ENCODE measurements around the gene PSD4.
A peak's percentile ranks its signal among the peaks of the same experiment; 100 is the strongest.

PSD4 gene

DNA sequence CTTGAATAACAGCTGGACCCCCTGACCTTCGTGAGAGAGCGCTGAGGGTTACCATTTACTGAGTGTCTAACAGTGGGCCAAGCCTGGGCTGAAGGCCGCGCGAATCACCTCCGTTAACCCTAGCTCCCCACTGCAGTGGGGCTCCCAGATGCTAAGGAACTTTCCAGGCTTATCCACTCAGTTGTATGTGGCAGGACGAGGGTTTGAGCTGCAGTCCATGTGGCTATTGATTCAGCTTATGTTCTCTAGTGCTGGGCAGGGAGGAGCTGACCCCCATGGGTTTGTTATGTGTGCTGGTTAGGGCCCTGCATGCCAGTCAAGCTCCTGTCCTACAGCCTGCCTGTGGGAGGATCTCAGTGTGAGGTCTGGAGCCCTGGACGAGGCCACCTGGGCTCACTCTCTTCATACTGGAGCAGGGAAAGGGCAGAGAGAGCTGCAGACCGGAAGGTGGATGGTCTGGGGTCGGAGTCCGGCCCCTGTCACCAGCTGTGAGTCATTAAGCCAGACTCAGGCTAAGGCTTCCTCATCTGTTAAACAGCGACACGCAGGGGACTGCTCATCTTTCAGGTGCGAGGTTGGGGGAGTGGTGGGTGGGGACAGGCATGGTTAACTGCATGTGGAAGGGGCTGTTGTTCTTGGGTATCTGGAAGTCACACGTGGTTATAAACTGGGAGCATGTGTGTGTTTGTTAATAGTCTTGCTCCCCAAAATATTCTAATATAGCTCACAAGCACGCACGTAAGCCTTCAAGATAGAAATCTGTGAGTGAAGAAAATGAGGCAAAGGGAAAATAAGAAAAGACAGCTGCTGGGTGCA lies 6.6 kb downstream of the PSD4 start:
- H3K27ac Mint-ChIP-seq: peak overlapping the region; percentile 69
- H3K4me3 Mint-ChIP-seq: peak overlapping the region; percentile 55
- H3K9me3 Mint-ChIP-seq: no peaks in the 10 kb centered on the region
- DNase-seq (ENCODE audit: low spot score in 2 of 2) (no peak), ATAC-seq (ENCODE audit: low read depth) (no peak)
- H3K27me3 Mint-ChIP-seq: no peaks in the 10 kb centered on the region
- H3K36me3 Mint-ChIP-seq: peaks cover 16% of the 10 kb centered on the region
- peaks cover 52% of the 10 kb centered on the region for H3K4me1 Mint-ChIP-seq

DNA sequence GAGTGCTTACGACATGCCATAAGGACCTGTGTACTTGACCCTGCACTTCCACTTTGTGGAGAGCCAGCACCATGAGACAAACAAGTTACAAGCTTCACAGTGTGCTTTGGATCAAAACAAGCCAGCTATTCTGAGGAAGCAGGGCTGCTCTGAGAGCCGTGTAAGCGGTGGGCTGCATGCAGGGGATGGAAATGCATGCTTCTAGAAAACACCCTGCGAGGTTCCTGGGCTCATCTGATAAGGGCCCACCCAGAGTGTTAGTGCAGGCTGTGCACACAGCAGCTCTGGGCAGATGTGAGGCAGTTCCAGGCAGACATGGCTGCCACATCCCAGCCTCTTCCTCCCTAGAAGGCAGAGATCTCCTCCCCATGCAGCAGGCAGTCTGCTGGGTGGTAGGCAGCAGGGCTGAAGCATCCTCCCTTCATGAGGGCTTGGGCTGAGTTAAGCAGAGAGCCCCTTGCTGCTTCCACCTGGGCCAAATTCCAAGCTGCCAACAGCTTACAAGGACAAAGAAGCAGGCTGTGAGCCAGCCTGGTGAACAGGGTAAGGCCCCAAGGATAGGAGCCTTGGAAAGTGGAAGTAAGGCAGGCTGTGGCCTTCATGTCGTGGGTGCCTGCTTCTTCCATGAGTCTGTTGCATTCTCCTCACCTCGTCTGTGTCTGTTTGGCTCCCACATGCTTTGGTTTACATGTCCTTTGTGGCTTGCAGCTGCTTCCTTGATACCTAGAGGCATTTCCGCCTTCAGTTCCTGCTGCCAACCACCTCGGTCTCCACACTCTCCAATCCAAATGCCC lies 7.7 kb downstream of the PSD4 start:
- H3K36me3 Mint-ChIP-seq: peaks cover 23% of the 10 kb centered on the region
- peaks cover 57% of the 10 kb centered on the region for H3K4me1 Mint-ChIP-seq
- no peak for DNase-seq (ENCODE audit: low spot score in 2 of 2)
- no peak for ATAC-seq (ENCODE audit: low read depth)
- H3K4me3 Mint-ChIP-seq: peak overlapping the region; percentile 17
- H3K9me3 Mint-ChIP-seq: no peaks in the 10 kb centered on the region
- H3K27me3 Mint-ChIP-seq: no peaks in the 10 kb centered on the region
- peak overlapping the region; percentile 69 for H3K27ac Mint-ChIP-seq

DNA sequence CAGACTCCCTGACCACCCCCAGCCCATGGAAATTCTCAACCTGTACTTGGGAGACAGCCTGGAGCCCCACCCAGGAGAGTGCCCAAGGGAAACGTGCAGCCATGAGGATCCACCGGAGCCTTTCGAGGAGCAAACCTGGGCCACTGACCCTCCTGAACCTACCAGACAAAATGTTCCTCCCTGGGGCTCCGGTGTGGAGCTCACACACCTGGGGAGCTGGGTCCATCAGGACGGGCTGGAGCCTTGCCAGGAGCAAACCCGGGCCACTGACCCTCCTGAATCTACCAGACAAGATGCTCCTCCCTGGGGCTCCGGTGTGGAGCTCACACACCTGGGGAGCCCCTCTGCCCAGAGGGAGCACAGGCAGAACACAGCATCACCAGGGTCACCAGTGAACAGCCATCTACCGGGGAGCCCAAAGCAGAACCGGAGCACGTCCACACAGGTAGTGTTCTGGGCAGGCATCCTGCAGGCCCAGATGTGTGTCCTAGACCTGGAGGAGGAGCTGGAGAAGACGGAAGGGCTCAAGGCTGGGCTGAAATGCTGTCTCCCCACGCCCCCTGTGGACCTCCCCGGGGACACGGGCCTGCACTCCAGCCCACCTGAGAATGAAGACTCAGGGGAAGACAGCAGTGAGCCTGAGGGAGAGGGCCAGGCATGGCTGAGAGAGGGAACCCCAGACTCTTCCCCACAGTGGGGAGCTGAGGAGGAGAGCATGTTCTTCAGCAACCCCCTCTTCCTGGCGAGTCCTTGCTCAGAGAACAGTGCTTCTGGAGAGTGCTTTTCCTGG lies 8.9 kb downstream of the PSD4 start:
- peaks cover 58% of the 10 kb centered on the region for H3K4me1 Mint-ChIP-seq
- no peaks in the 10 kb centered on the region for H3K9me3 Mint-ChIP-seq
- DNase-seq (ENCODE audit: low spot score in 2 of 2) (no peak), ATAC-seq (ENCODE audit: low read depth) (no peak)
- no peaks in the 10 kb centered on the region for H3K27me3 Mint-ChIP-seq
- no peak overlapping the region for H3K4me3 Mint-ChIP-seq
- H3K36me3 Mint-ChIP-seq: peaks cover 24% of the 10 kb centered on the region
- H3K27ac Mint-ChIP-seq: peak overlapping the region; percentile 12

DNA sequence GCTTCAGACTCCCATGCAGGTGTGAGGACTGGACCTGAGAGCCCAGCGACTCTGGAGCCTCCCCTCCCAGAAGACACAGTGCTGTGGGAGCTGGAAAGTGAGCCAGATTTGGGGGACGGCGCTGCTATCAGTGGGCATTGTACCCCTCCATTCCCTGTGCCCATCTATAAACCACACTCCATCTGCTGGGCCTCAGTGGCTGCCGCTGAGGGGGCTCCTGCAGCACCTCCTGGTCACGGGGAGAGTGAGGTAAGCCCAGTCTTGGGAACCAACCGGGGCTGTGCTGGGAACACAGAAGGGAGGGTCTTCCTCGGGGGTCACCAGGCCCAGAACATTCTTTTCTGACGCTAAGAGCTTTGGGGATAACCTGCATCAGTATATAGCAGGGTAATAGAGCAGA lies 9.5 kb downstream of the PSD4 start:
- Mint-ChIP-seq H3K4me1 (peaks cover 57% of the 10 kb centered on the region), H3K9me3 (no peaks in the 10 kb centered on the region), H3K27me3 (no peaks in the 10 kb centered on the region), H3K36me3 (peaks cover 23% of the 10 kb centered on the region), H3K27ac (peak overlapping the region; percentile 12), H3K4me3 (no peak overlapping the region)
- DNase-seq (ENCODE audit: low spot score in 2 of 2): no peak
- ATAC-seq (ENCODE audit: low read depth): no peak

DNA sequence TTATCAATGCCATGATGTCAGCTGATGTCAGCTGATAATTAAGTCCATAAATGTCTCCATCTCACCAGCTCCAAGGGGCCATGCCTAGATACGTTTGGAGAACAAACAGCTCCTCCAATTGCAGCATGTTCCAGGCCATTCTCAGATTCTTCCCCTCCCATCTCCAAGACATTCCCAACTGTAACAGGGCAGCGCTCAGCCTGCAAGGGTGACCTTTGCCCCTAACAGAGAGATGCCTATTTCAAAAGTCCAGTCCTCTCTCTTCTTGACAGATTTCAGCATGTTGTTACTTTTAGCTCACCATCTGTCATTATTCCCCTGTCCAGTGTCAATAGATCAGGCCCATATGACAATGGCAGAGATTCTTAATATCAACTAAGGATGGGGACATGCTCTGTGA lies 9.9 kb downstream of the PSD4 start:
- Mint-ChIP-seq H3K27me3 (no peaks in the 10 kb centered on the region), H3K9me3 (no peaks in the 10 kb centered on the region), H3K27ac (peak overlapping the region; percentile 12), H3K36me3 (peaks cover 23% of the 10 kb centered on the region), H3K4me1 (peaks cover 53% of the 10 kb centered on the region), H3K4me3 (no peak overlapping the region)
- ATAC-seq (ENCODE audit: low read depth) (no peak), DNase-seq (ENCODE audit: low spot score in 2 of 2) (no peak)

DNA sequence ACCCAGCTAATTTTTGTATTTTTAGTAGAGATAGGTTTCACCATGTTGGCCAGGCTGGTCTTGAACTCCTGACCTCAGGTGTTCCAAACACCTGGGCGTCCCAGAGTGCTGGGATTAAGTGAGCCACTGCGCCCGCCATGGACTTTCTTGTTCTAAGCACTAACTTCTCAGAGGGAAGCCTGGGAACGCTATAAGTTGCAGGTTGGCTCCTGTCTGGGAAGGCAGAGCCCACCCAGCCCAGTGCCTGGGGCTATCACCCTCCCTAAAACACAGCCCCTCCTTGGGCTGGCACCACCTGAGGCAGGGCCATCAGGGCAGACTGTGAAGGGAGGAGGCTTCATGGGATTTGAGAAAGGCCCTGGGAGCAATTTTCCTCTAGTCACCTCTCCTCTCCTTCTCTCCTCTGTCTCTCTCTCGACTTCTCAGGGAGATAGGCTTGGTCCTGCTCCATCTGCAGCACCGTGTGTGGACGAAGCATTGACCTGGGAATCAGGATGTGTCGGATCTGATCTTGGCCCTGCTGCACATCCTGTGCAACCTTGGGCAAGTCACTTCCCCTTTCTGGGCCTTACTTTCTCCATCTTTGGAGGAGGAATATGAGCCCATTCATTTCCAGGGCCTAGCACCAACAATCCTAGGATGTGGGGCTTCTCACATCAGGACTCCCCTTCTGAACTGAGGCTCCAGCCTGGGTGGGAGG lies 10.9 kb downstream of the PSD4 start:
- Mint-ChIP-seq H3K9me3 (no peaks in the 10 kb centered on the region), H3K36me3 (peaks cover 25% of the 10 kb centered on the region), H3K27me3 (no peaks in the 10 kb centered on the region), H3K4me3 (no peak overlapping the region), H3K27ac (peak overlapping the region; percentile 62), H3K4me1 (peaks cover 52% of the 10 kb centered on the region)
- DNase-seq (ENCODE audit: low spot score in 2 of 2) (no peak), ATAC-seq (ENCODE audit: low read depth) (no peak)

DNA sequence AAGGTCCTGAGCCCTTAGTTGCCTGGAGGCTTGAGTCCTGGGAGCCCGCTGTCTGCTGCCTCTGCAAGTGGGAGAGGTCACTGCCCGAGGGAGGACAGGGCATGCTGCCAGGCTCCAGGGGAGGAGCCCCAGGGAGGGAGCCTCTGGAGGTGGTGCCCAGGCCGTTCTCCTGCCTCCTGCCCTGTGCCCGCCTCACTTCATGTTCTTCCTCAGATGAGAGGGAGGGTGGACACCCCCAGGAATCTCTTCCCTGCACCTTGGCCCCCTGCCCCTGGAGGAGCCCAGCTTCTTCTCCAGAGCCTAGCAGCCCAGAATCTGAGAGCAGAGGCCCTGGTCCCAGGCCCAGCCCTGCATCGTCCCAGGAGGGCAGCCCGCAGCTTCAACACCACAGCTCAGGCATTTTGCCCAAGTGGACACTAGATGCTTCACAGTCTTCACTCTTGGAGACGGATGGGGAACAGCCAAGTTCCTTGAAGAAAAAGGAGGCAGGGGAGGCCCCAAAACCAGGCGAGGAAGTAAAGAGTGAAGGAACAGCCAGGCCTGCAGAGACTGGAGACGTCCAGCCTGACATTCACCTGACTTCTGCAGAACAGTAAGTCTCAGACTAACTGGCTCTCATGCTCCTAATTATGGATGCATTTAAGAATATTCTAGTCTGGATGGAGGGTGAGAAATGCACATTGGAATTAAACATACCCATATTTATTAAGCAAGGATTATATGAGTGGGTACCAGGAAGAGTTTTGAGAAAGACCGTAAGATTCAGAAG lies 12.1 kb downstream of the PSD4 start:
- H3K36me3 Mint-ChIP-seq: peaks cover 23% of the 10 kb centered on the region

DNA sequence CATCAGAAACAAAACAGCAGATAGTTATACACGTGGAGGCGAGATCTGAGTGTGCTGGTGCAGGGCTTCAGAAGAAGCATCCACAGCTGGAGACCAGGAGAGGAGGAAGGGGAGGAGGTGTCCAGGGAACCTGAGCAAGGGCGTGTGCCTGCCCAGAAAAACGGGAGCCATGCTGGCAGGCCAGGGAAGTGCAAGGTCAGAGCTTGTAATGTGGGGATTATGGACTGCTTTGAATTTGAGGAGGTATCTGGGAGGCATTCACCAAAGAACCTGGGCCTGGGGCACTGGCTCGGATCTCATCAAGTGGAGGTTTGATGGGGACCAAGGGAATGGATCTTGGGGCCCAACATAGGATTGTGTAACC lies 12.6 kb downstream of the PSD4 start:
- DNase-seq (ENCODE audit: low spot score in 2 of 2) (no peak), ATAC-seq (ENCODE audit: low read depth) (no peak)
- Mint-ChIP-seq H3K27me3 (no peaks in the 10 kb centered on the region), H3K4me1 (peaks cover 48% of the 10 kb centered on the region), H3K36me3 (peaks cover 23% of the 10 kb centered on the region), H3K4me3 (no peak overlapping the region), H3K27ac (peak overlapping the region; percentile 77), H3K9me3 (no peaks in the 10 kb centered on the region)

More for the DNA sequence above, 12.1 kb downstream of the PSD4 start:
- H3K27ac Mint-ChIP-seq: peak overlapping the region; percentile 77
- no peaks in the 10 kb centered on the region for H3K9me3 Mint-ChIP-seq
- H3K4me3 Mint-ChIP-seq: no peak overlapping the region
- no peak for DNase-seq (ENCODE audit: low spot score in 2 of 2)
- H3K27me3 Mint-ChIP-seq: no peaks in the 10 kb centered on the region
- peaks cover 49% of the 10 kb centered on the region for H3K4me1 Mint-ChIP-seq
- no peak for ATAC-seq (ENCODE audit: low read depth)

DNA sequence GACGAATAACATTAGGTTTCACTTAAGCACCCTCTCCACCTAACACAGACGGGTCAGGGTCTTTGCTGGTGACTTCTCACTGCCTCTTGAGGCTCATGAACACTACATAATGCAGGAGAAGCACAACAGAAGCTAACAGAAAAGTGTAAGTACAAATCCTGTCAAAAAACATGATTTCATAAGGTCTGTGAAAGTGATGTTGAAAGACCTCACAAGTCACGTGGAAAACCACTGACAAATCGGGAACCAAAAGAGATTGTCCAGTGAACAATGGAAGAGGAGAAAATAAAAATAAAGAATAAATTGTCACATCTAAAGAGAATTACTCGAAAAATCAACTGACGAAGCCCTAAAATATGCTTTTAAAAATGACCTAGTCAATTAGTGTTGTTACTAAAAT lies 14.0 kb downstream of the PSD4 start:
- peak overlapping the region; percentile 77 for H3K27ac Mint-ChIP-seq
- ATAC-seq (ENCODE audit: low read depth) (no peak), DNase-seq (ENCODE audit: low spot score in 2 of 2) (no peak)
- peaks cover 28% of the 10 kb centered on the region for H3K36me3 Mint-ChIP-seq
- H3K4me3 Mint-ChIP-seq: no peak overlapping the region
- no peaks in the 10 kb centered on the region for H3K9me3 Mint-ChIP-seq
- peaks cover 42% of the 10 kb centered on the region for H3K4me1 Mint-ChIP-seq
- H3K27me3 Mint-ChIP-seq: no peaks in the 10 kb centered on the region

DNA sequence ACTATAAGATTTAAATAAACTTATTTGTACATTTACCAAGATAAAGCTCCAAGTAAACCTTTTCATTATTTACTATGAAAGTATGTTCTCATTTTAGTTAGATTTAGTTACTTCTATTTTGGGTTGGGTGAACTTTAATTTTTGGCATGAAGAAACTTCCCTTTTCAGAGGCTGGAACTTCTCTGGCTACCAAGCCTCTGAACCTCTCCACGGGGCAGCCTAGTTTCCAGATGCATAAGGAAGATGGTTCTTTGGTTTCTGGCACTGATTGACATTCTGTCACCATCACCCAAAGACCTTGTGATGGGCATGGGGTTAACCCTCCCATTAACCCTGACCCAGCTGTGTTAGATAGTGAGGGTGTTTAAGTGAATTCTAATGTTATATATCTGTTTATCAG lies 17.1 kb downstream of the PSD4 start:
- ATAC-seq (ENCODE audit: low read depth) (no peak), DNase-seq (ENCODE audit: low spot score in 2 of 2) (no peak)
- no peak overlapping the region for H3K4me3 Mint-ChIP-seq
- peaks cover 30% of the 10 kb centered on the region for H3K36me3 Mint-ChIP-seq
- no peaks in the 10 kb centered on the region for H3K27me3 Mint-ChIP-seq
- H3K9me3 Mint-ChIP-seq: no peaks in the 10 kb centered on the region
- H3K4me1 Mint-ChIP-seq: peaks cover 33% of the 10 kb centered on the region
- H3K27ac Mint-ChIP-seq: peak overlapping the region; percentile 24

DNA sequence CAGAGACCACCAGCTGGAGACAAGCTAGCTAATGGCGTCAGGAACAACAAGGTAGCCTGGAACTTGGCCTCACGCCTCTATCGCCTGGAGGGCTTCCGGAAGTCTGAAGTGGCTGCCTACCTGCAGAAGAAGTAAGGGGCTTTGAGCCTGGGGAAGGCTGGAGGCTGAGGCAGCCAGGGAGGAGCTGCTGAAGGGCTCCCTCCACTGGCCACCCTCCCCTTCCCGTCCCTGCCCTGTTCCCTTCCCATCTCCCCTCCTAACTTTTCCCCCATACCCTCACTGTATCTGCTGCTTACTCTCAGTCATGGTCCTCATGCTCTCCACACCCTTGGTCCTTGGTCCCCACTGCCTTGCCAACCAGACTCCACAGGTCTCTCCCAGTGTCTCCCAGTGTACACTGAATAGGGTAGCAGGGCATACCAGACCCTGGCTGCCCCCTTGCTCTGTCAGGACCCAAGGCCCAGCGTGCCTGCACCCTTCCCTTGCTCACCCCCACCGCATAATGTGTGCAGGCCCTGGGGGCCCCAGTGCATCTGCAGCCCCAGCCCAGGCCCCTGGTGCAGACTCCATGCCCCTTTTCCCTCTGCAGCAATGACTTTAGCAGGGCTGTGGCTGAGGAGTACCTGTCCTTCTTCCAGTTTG lies 18.8 kb downstream of the PSD4 start:
- Mint-ChIP-seq H3K27me3 (no peaks in the 10 kb centered on the region), H3K4me3 (no peak overlapping the region), H3K36me3 (peaks cover 25% of the 10 kb centered on the region), H3K27ac (peak overlapping the region; percentile 19), H3K4me1 (peaks cover 20% of the 10 kb centered on the region), H3K9me3 (no peaks in the 10 kb centered on the region)
- ATAC-seq (ENCODE audit: low read depth) (no peak), DNase-seq (ENCODE audit: low spot score in 2 of 2) (no peak)

DNA sequence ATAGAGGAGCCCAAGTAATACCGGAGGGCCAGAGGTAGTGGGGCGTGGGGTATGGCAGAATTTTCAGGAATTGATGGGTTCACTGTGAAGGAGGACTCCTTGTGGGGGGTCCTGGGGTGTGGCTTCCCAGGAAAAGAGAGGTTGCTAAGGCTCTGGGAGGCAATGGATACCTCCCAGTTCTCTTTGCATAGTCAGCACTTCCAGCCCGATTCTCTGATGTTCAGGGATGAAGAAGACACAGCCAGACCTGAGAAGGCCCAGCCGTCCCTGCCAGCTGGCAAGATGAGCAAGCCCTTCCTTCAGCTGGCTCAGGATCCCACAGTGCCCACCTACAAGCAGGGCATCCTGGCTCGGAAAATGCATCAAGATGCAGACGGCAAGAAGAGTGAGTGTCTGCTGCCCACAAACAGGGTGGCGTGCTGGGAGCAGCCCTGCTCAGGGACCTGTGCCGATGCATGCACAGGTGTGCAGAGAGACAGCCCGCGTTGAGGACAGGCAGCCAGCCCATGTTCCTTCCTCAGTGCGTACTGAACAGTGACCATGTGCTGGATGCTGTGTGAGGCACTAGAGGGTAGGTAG lies 22.2 kb downstream of the PSD4 start:
- Mint-ChIP-seq H3K4me1 (peaks cover 6% of the 10 kb centered on the region), H3K36me3 (peaks cover 22% of the 10 kb centered on the region), H3K27me3 (no peaks in the 10 kb centered on the region), H3K9me3 (no peaks in the 10 kb centered on the region), H3K4me3 (no peak overlapping the region), H3K27ac (peak overlapping the region; percentile 63)
- DNase-seq (ENCODE audit: low spot score in 2 of 2): no peak
- no peak for ATAC-seq (ENCODE audit: low read depth)
